ENCODE results near the gene EMILIN2.
A peak's percentile ranks its signal among the peaks of the same experiment; 100 is the strongest.

EMILIN2 gene

GRCh38 chr18:2923464-2923863, 76.7 kb downstream of the EMILIN2 start:
- no peak overlapping the region for H2AFZ ChIP-seq (ENCODE audit: low read length)
- H3K4me2 ChIP-seq (ENCODE audit: low read length) = no peak overlapping the region
- H3K4me1 ChIP-seq (ENCODE audit: insufficient read depth, low read length, severe bottlenecking) = peaks cover 15% of the 10 kb centered on the region
- no peak overlapping the region for H3K27ac ChIP-seq (ENCODE audit: low read depth, low read length, poor library complexity, severe bottlenecking)
- H3K9me3 ChIP-seq (ENCODE audit: low read length) = no peaks in the 10 kb centered on the region
- no peaks in the 10 kb centered on the region for H3K9me2 ChIP-seq (ENCODE audit: low read depth, low read length)
- no peaks in the 10 kb centered on the region for H3F3A ChIP-seq (ENCODE audit: insufficient read depth, low read length)
- H3K27me3 ChIP-seq (ENCODE audit: insufficient read depth, low read length) = no peaks in the 10 kb centered on the region
- no peak overlapping the region for H3K9ac ChIP-seq (ENCODE audit: low read length)
- H4K20me1 ChIP-seq (ENCODE audit: insufficient read depth, low read length) = no peaks in the 10 kb centered on the region
- no peak overlapping the region for H3K4me3 ChIP-seq (ENCODE audit: low read depth, low read length, poor library complexity, severe bottlenecking)
- H3K36me3 ChIP-seq (ENCODE audit: insufficient read depth, low read length) = peaks cover 35% of the 10 kb centered on the region; the same call in 1 of the 2 replicates
- no peaks in the 10 kb centered on the region for H3K79me2 ChIP-seq (ENCODE audit: insufficient read depth, low read length)
- TF ChIP-seq EZH2 (IDR thresholded peaks at IDR 0.05; ENCODE audit: borderline replicate concordance, low read length) = no peak
- TF ChIP-seq, protein P1, sequence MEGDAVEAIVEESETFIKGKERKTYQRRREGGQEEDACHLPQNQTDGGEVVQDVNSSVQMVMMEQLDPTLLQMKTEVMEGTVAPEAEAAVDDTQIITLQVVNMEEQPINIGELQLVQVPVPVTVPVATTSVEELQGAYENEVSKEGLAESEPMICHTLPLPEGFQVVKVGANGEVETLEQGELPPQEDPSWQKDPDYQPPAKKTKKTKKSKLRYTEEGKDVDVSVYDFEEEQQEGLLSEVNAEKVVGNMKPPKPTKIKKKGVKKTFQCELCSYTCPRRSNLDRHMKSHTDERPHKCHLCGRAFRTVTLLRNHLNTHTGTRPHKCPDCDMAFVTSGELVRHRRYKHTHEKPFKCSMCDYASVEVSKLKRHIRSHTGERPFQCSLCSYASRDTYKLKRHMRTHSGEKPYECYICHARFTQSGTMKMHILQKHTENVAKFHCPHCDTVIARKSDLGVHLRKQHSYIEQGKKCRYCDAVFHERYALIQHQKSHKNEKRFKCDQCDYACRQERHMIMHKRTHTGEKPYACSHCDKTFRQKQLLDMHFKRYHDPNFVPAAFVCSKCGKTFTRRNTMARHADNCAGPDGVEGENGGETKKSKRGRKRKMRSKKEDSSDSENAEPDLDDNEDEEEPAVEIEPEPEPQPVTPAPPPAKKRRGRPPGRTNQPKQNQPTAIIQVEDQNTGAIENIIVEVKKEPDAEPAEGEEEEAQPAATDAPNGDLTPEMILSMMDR (IDR thresholded peaks at IDR 0.05; ENCODE audit: low read length) = no peak

GRCh38 chr18:2924920-2925319, 78.1 kb downstream of the EMILIN2 start:
- Histone ChIP-seq H3K4me3 (ENCODE audit: low read depth, low read length, poor library complexity, severe bottlenecking) (no peak overlapping the region), H3K9me3 (ENCODE audit: low read length) (no peaks in the 10 kb centered on the region), H3K4me1 (ENCODE audit: insufficient read depth, low read length, severe bottlenecking) (peaks cover 13% of the 10 kb centered on the region), H3K79me2 (ENCODE audit: insufficient read depth, low read length) (no peaks in the 10 kb centered on the region), H3K9ac (ENCODE audit: low read length) (no peak overlapping the region), H3K9me2 (ENCODE audit: low read depth, low read length) (no peaks in the 10 kb centered on the region), H3K27ac (ENCODE audit: low read depth, low read length, poor library complexity, severe bottlenecking) (no peak overlapping the region), H3K36me3 (ENCODE audit: insufficient read depth, low read length) (peaks cover 23% of the 10 kb centered on the region; the same call in 1 of the 2 replicates), H2AFZ (ENCODE audit: low read length) (no peak overlapping the region), H4K20me1 (ENCODE audit: insufficient read depth, low read length) (no peaks in the 10 kb centered on the region), H3K4me2 (ENCODE audit: low read length) (no peak overlapping the region), H3F3A (ENCODE audit: insufficient read depth, low read length) (no peaks in the 10 kb centered on the region), H3K27me3 (ENCODE audit: insufficient read depth, low read length) (no peaks in the 10 kb centered on the region)
- TF ChIP-seq EZH2 (IDR thresholded peaks at IDR 0.05; ENCODE audit: borderline replicate concordance, low read length) = no peak
- TF ChIP-seq, protein P1 (IDR thresholded peaks at IDR 0.05; ENCODE audit: low read length) = no peak

DNA sequence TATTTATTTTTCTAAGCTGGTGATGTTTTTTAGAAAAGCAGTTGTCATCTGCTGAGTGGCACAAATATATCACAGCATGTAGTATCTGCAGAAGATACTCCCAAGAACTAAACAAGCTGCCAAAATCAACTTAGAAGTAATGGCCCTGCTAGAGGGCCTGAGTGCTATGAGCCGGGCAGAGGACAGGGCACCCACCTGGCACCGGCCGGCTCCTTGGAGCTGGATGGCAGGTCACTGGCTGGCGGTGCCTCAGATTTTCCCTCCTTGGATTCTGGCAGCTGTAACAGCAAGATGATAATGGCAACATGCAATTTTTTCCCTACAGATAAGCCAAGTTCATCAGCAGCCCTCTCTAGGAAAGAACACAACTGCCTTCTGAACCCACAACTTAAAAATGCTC, 79.7 kb downstream of the EMILIN2 start:
- TF ChIP-seq, protein P1 (IDR thresholded peaks at IDR 0.05; ENCODE audit: low read length) = no peak
- no peak for TF ChIP-seq EZH2 (IDR thresholded peaks at IDR 0.05; ENCODE audit: borderline replicate concordance, low read length)
- Histone ChIP-seq H3K4me3 (ENCODE audit: low read depth, low read length, poor library complexity, severe bottlenecking) (no peak overlapping the region), H4K20me1 (ENCODE audit: insufficient read depth, low read length) (no peaks in the 10 kb centered on the region), H3K27me3 (ENCODE audit: insufficient read depth, low read length) (no peaks in the 10 kb centered on the region), H3K27ac (ENCODE audit: low read depth, low read length, poor library complexity, severe bottlenecking) (peak overlapping the region; percentile 4), H3K4me2 (ENCODE audit: low read length) (no peak overlapping the region), H3K9me2 (ENCODE audit: low read depth, low read length) (no peaks in the 10 kb centered on the region), H3F3A (ENCODE audit: insufficient read depth, low read length) (no peaks in the 10 kb centered on the region), H3K79me2 (ENCODE audit: insufficient read depth, low read length) (no peaks in the 10 kb centered on the region), H3K36me3 (ENCODE audit: insufficient read depth, low read length) (peaks cover 18% of the 10 kb centered on the region; the same call in 1 of the 2 replicates), H3K9ac (ENCODE audit: low read length) (no peak overlapping the region), H3K4me1 (ENCODE audit: insufficient read depth, low read length, severe bottlenecking) (peaks cover 13% of the 10 kb centered on the region), H2AFZ (ENCODE audit: low read length) (no peak overlapping the region), H3K9me3 (ENCODE audit: low read length) (no peaks in the 10 kb centered on the region)

All from OCI-LY1 (cell line).